HepG2 (cell line): ENCODE results near the gene GORASP2. TPM values are rescaled to one million over a fixed set of nuclear protein-coding genes. Genes with fewer than 3 reads are reported as not detected.

Source experiments
- FOXK1 ChIP-seq: sonication (generic); formaldehyde crosslinking; IDR thresholded peaks from 2 replicates; pipeline ENCODE4 v1.4.0; 2020; ENCODE audit warnings: low read depth, missing genetic modification reagents, borderline replicate concordance
- HDAC2 ChIP-seq: sonication (generic); formaldehyde crosslinking; IDR thresholded peaks from 2 replicates; pipeline ENCODE4 v1.4.0; 2020; ENCODE audit warnings: missing genetic modification reagents
- IKZF4 ChIP-seq: sonication (generic); formaldehyde crosslinking; IDR thresholded peaks from 2 replicates; pipeline ENCODE4 v1.5.1; 2020; ENCODE audit warnings: borderline replicate concordance, mild to moderate bottlenecking, low read depth, missing genetic modification reagents; ENCODE audit errors: not compliant biosample characterization
- IRF2 ChIP-seq: IDR thresholded peaks from 2 replicates; pipeline ENCODE4 v1.6.1; 2018; ENCODE audit warnings: missing genetic modification reagents, missing compliant biosample characterization
- MBD4 ChIP-seq: IDR thresholded peaks from 2 replicates; pipeline ENCODE4 v1.6.1; 2012; ENCODE audit warnings: low read length, inconsistent platforms, borderline replicate concordance
- MED13 ChIP-seq: sonication (generic); formaldehyde crosslinking; IDR thresholded peaks from 2 replicates; pipeline ENCODE4 v1.5.0; 2020; ENCODE audit warnings: missing genetic modification reagents
- MTF1 ChIP-seq: sonication (generic); formaldehyde crosslinking; IDR thresholded peaks from 2 replicates; pipeline ENCODE4 v1.5.0; 2020; ENCODE audit warnings: missing genetic modification reagents
- NKX3-1 ChIP-seq: sonication (generic); formaldehyde crosslinking; IDR thresholded peaks from 2 replicates; pipeline ENCODE4 v1.5.0; 2020; ENCODE audit warnings: missing genetic modification reagents
- PAWR ChIP-seq: sonication (generic); formaldehyde crosslinking; IDR thresholded peaks from 2 replicates; pipeline ENCODE4 v1.4.0; 2020; ENCODE audit warnings: missing genetic modification reagents, mild to moderate bottlenecking, borderline replicate concordance
- POLR2AphosphoS5 ChIP-seq: IDR thresholded peaks from 2 replicates; pipeline ENCODE4 v1.6.1; 2012; ENCODE audit warnings: low read depth, low read length
- RBM39 ChIP-seq: fragments of 200-400 bp; formaldehyde crosslinking; IDR thresholded peaks from one replicate; pipeline ENCODE4 v1.6.1; 2018; ENCODE audit warnings: antibody characterized with exemption, mild to moderate bottlenecking, low read depth, low read length; ENCODE audit not compliant: poor library complexity, severe bottlenecking
- RFXANK ChIP-seq: IDR thresholded peaks from 2 replicates; pipeline ENCODE4 v1.6.1; 2016
- SRSF1 ChIP-seq: fragments of 200-400 bp; formaldehyde crosslinking; optimal IDR thresholded peaks from 2 replicates; pipeline ENCODE3; 2017; ENCODE audit warnings: mild to moderate bottlenecking, low read depth, low read length, moderate library complexity
- SRSF9 ChIP-seq: fragments of 200-400 bp; formaldehyde crosslinking; IDR thresholded peaks from 2 replicates; pipeline ENCODE4 v1.6.1; 2018; ENCODE audit warnings: borderline replicate concordance, mild to moderate bottlenecking, low read depth, low read length; ENCODE audit not compliant: insufficient read depth, poor library complexity, severe bottlenecking
- SYNCRIP ChIP-seq: fragments of 200-400 bp; formaldehyde crosslinking; IDR thresholded peaks from 2 replicates; pipeline ENCODE4 v1.6.1; 2018; ENCODE audit warnings: mild to moderate bottlenecking, low read depth, low read length; ENCODE audit not compliant: insufficient read depth
- ZBTB38 ChIP-seq: sonication (generic); formaldehyde crosslinking; IDR thresholded peaks from 2 replicates; pipeline ENCODE4 v1.5.1; 2020; ENCODE audit warnings: mild to moderate bottlenecking, missing genetic modification reagents
- ZFY ChIP-seq: sonication (generic); formaldehyde crosslinking; IDR thresholded peaks from 2 replicates; pipeline ENCODE4 v1.4.0; 2020; ENCODE audit warnings: missing genetic modification reagents
- ZMAT3 ChIP-seq: sonication (generic); formaldehyde crosslinking; conservative IDR thresholded peaks from 2 replicates; pipeline ENCODE4 v1.7.0; 2021; ENCODE audit warnings: missing genetic modification reagents
- ZNF143 ChIP-seq: sonication (generic); formaldehyde crosslinking; IDR thresholded peaks from 2 replicates; pipeline ENCODE4 v1.4.0; 2020; ENCODE audit warnings: missing genetic modification reagents
- ZNF180 ChIP-seq: sonication (generic); formaldehyde crosslinking; IDR thresholded peaks from 2 replicates; pipeline ENCODE4 v1.4.0; 2020; ENCODE audit warnings: low read depth, missing genetic modification reagents, borderline replicate concordance
- ZNF296 ChIP-seq: sonication (generic); formaldehyde crosslinking; conservative IDR thresholded peaks from 2 replicates; pipeline ENCODE4 v1.5.0; 2020; ENCODE audit warnings: mild to moderate bottlenecking, missing genetic modification reagents
- ZNF607 ChIP-seq: sonication (generic); formaldehyde crosslinking; IDR thresholded peaks from 2 replicates; pipeline ENCODE4 v1.5.1; 2020; ENCODE audit warnings: missing genetic modification reagents, mild to moderate bottlenecking, borderline replicate concordance
- ZNF749 ChIP-seq: sonication (generic); formaldehyde crosslinking; IDR thresholded peaks from 2 replicates; pipeline ENCODE4 v1.8.0; 2022; ENCODE audit warnings: mild to moderate bottlenecking, missing genetic modification reagents, moderate library complexity, borderline replicate concordance
- ZNF773 ChIP-seq: sonication (generic); formaldehyde crosslinking; IDR thresholded peaks from 2 replicates; pipeline ENCODE4 v1.4.0; 2020; ENCODE audit warnings: missing genetic modification reagents, borderline replicate concordance
- ZNF792 ChIP-seq: IDR thresholded peaks from 2 replicates; pipeline ENCODE4 v1.6.1; 2016
- ZSCAN29 ChIP-seq: sonication (generic); formaldehyde crosslinking; conservative IDR thresholded peaks from 2 replicates; pipeline ENCODE4 v1.4.0; 2020; ENCODE audit warnings: mild to moderate bottlenecking, missing genetic modification reagents
- polyA plus RNA-seq, 8 experiments: library from polyadenylated mRNA; depleted of rRNA in 3 of 8; stranded (reverse) in 7 of 8; unstranded in 1 of 8; fragments of >200 nt; fragmentation: Illumina TruSeq in 4 of 8; extraction: Trizol in 4 of 8; gene quantifications; 2 replicates each; pipeline versions ENCODE4 v1.2.1 to v1.2.3, GENCODE V29; 2011 to 2016; ENCODE audit warnings: low read depth in 4 of 8, missing spikeins in 1 of 8, mixed read lengths in 1 of 8; ENCODE audit not compliant: insufficient read depth in 1 of 8
- total RNA-seq, 5 experiments: library from RNA; depleted of rRNA; stranded (reverse); fragments of >200 nt; fragmentation: Illumina TruSeq; extraction: Trizol; gene quantifications; 2 replicates each; pipeline ENCODE4 v1.2.3, GENCODE V29; 2016; ENCODE audit warnings: low read depth in 1 of 5
- TF ChIP-seq, protein P1 (sequence below): sonication (generic); formaldehyde crosslinking; IDR thresholded peaks from 2 replicates; pipeline ENCODE4 v1.4.0; 2020; ENCODE audit warnings: missing genetic modification reagents
- TF ChIP-seq, protein P2 (sequence below): sonication (generic); formaldehyde crosslinking; IDR thresholded peaks from 2 replicates; pipeline ENCODE4 v1.4.0; 2020; ENCODE audit warnings: missing genetic modification reagents, borderline replicate concordance

GORASP2 gene
- total and polyA plus RNA-seq, 2 of the 13 experiments (the other 11 are each of a cell fraction or from before 2014, with no cell fraction given): 103 to 239 TPM

DNA sequence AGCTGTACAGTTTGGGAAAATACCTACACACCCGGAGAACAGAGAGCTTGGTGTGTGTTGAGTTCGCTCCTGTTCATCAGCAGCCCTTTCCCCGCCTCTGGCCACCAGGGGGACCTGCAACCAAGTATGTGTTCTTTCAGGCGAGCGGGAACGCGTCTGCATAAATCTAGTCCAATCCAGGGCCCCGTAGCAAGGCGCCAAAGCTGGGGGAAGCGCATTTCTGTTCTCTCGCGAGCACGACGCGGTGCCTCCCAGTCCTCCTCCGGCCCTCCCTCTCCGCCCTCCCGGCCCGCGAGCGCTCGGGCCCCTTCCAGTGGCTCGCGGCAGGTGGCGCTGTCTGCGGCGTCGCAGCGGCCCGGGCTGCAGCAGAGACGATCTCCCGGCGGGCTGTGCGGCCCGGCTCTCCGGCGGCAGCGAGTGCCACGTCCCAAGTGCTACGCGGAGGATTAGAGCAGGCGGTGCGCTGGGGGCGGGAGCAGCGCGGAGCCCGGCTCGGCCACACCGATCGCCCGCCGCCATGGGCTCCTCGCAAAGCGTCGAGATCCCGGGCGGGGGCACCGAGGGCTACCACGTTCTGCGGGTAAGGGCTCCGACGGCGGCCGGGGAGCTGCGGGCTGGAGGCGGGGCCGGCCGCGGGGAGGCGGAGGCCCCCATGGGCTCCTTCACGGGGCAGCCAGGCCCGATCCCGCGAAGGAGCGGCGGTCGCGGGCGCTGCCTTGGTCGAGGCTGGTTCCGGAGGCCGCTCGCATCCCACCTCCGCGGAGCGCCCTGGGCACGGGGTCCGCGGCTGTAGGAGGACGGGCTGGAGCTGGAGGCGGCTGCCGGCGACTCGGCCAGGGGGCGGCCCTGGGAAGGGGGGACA lies at the start of gene GORASP2 (continued):
- TF ChIP-seq, protein P1, sequence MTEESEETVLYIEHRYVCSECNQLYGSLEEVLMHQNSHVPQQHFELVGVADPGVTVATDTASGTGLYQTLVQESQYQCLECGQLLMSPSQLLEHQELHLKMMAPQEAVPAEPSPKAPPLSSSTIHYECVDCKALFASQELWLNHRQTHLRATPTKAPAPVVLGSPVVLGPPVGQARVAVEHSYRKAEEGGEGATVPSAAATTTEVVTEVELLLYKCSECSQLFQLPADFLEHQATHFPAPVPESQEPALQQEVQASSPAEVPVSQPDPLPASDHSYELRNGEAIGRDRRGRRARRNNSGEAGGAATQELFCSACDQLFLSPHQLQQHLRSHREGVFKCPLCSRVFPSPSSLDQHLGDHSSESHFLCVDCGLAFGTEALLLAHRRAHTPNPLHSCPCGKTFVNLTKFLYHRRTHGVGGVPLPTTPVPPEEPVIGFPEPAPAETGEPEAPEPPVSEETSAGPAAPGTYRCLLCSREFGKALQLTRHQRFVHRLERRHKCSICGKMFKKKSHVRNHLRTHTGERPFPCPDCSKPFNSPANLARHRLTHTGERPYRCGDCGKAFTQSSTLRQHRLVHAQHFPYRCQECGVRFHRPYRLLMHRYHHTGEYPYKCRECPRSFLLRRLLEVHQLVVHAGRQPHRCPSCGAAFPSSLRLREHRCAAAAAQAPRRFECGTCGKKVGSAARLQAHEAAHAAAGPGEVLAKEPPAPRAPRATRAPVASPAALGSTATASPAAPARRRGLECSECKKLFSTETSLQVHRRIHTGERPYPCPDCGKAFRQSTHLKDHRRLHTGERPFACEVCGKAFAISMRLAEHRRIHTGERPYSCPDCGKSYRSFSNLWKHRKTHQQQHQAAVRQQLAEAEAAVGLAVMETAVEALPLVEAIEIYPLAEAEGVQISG (CRISPR knock-in tag): peak; percentile 99
- TF ChIP-seq ZNF143 (CRISPR knock-in tag): peak; percentile 95
- peak; percentile 88 for TF ChIP-seq HDAC2 (CRISPR knock-in tag)
- TF ChIP-seq ZNF773 (CRISPR knock-in tag): peak; percentile 78; the same call in 1 of the 2 replicates
- peak; percentile 97 for TF ChIP-seq ZNF749 (CRISPR knock-in tag)
- TF ChIP-seq RBM39: peak; percentile 91
- no peak for TF ChIP-seq SYNCRIP
- peak; percentile 94 for TF ChIP-seq FOXK1 (CRISPR knock-in tag)
- peak; percentile 95 for TF ChIP-seq ZBTB38
- TF ChIP-seq MTF1 (CRISPR knock-in tag): peak; percentile 74; the same call in 1 of the 2 replicates
- peak; percentile 82 for TF ChIP-seq NKX3-1
- no peak for TF ChIP-seq SRSF9
- peak; percentile 99 for TF ChIP-seq ZFY (CRISPR knock-in tag)
- TF ChIP-seq IRF2 (CRISPR knock-in tag): peak; percentile 92
- TF ChIP-seq IKZF4 (CRISPR knock-in tag): peak; percentile 81
- peak; percentile 91; the same call in 1 of the 2 replicates for TF ChIP-seq RFXANK (CRISPR knock-in tag)
- no peak for TF ChIP-seq MBD4
- no peak for TF ChIP-seq PAWR (CRISPR knock-in tag)
- peak; percentile 95 for TF ChIP-seq ZMAT3 (CRISPR knock-in tag)
- TF ChIP-seq POLR2AphosphoS5: peak; percentile 83
- TF ChIP-seq ZNF296 (CRISPR knock-in tag): no peak
- TF ChIP-seq ZNF180 (CRISPR knock-in tag): 0 out of 2 replicates have a peak, but pooled peaks have one; percentile 15
- TF ChIP-seq ZNF607 (CRISPR knock-in tag): peak; percentile 93; the same call in 1 of the 2 replicates
- no peak for TF ChIP-seq SRSF1
- TF ChIP-seq ZNF792: peak; percentile 96
- TF ChIP-seq MED13: peak; percentile 39; the same call in 1 of the 2 replicates
- TF ChIP-seq ZSCAN29 (CRISPR knock-in tag): peak; percentile 14; the same call in 1 of the 2 replicates
- TF ChIP-seq, protein P2, sequence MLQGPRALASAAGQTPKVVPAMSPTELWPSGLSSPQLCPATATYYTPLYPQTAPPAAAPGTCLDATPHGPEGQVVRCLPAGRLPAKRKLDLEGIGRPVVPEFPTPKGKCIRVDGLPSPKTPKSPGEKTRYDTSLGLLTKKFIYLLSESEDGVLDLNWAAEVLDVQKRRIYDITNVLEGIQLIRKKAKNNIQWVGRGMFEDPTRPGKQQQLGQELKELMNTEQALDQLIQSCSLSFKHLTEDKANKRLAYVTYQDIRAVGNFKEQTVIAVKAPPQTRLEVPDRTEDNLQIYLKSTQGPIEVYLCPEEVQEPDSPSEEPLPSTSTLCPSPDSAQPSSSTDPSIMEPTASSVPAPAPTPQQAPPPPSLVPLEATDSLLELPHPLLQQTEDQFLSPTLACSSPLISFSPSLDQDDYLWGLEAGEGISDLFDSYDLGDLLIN (CRISPR knock-in tag): no peak; the same call in 1 of the 2 replicates
